Left hindlimb (tissue), 1 donor: ENCODE data around the gene VPS51.
A peak's percentile ranks its signal among the peaks of the same experiment; 100 is the strongest.

Source experiments
- DNase-seq: peaks from one replicate; pipeline ENCODE4 v3.0.0-alpha.2; 2018

Gene VPS51

GRCh38 chr11:65095974-65096806 is at the start of gene VPS51:
Gene VPS51, plus strand, starts transcription at chr11:65096214. Its CDS starts 37 bp downstream, at chr11:65096251.
- DNase-seq, result peak; percentile 89

- DNase-seq, result peak; percentile 72
Observed at GRCh38 chr11:65047581-65048422, 48.2 kb upstream of the VPS51 start.

GRCh38 chr11:65051398-65051858 is 44.6 kb upstream of the VPS51 start:
- no peak for DNase-seq

GRCh38 chr11:65053827-65054508 is 42.0 kb upstream of the VPS51 start:
- no peak for DNase-seq

GRCh38 chr11:65055538-65055937 is 40.5 kb upstream of the VPS51 start:
- no peak for DNase-seq

GRCh38 chr11:65056999-65057398 is 39.0 kb upstream of the VPS51 start:
- no peak for DNase-seq

- no peak for DNase-seq
Observed at GRCh38 chr11:65057526-65057925, 38.5 kb upstream of the VPS51 start.

GRCh38 chr11:65058012-65058411 is 38.0 kb upstream of the VPS51 start:
- no peak for DNase-seq

GRCh38 chr11:65058419-65059054 is 37.5 kb upstream of the VPS51 start, which contains the start of gene NAALADL1:
Gene NAALADL1, minus strand, starts transcription at chr11:65058553. Its CDS starts 32 bp downstream, at chr11:65058521.
- no peak for DNase-seq

GRCh38 chr11:65059523-65059922 is 36.5 kb upstream of the VPS51 start:
- DNase-seq, result no peak

- DNase-seq, result no peak
Observed at GRCh38 chr11:65059959-65060824, 35.8 kb upstream of the VPS51 start.

GRCh38 chr11:65060913-65061408 is 35.1 kb upstream of the VPS51 start:
- no peak for DNase-seq

- DNase-seq, result no peak
Observed at GRCh38 chr11:65063532-65063931, 32.5 kb upstream of the VPS51 start.

GRCh38 chr11:65064847-65065240 is 31.2 kb upstream of the VPS51 start:
- DNase-seq, result no peak

- DNase-seq, result no peak
Observed at GRCh38 chr11:65065851-65066250, 30.2 kb upstream of the VPS51 start.

- DNase-seq, result no peak
Observed at GRCh38 chr11:65066315-65066714, 29.7 kb upstream of the VPS51 start.

- DNase-seq, result no peak
Observed at GRCh38 chr11:65066805-65067291, 29.2 kb upstream of the VPS51 start.

GRCh38 chr11:65067446-65067845 is 28.6 kb upstream of the VPS51 start:
- no peak for DNase-seq

- DNase-seq, result no peak
Observed at GRCh38 chr11:65069217-65069616, 26.8 kb upstream of the VPS51 start.

- DNase-seq, result no peak
Observed at GRCh38 chr11:65071907-65072630, 23.9 kb upstream of the VPS51 start.

- DNase-seq, result no peak
Observed at GRCh38 chr11:65072631-65072966, 23.4 kb upstream of the VPS51 start.
